HG03045 (cell line): ENCODE measurements around the gene ZNF134.
A peak's percentile ranks its signal among the peaks of the same experiment; 100 is the strongest.

Source experiments
- ATAC-seq: cut with Tn5 transposase; IDR thresholded peaks from one replicate; pipeline ENCODE4 v1.9.1; 2021; ENCODE audit warnings: mild to moderate bottlenecking, moderate library complexity; ENCODE audit not compliant: unreplicated experiment

Gene ZNF134

GRCh38 chr19:57613941-57614743 is at the start of gene ZNF134:
ZNF134 (plus strand) TSS chr19:57614242; CDS start chr19:57619469, 5,227 bp downstream.
- peak; percentile 90 for ATAC-seq

GRCh38 chr19:57566396-57567265 is 47.4 kb upstream of the ZNF134 start:
- no peak for ATAC-seq

GRCh38 chr19:57570707-57571106 is 43.3 kb upstream of the ZNF134 start:
- ATAC-seq, result no peak

DNA sequence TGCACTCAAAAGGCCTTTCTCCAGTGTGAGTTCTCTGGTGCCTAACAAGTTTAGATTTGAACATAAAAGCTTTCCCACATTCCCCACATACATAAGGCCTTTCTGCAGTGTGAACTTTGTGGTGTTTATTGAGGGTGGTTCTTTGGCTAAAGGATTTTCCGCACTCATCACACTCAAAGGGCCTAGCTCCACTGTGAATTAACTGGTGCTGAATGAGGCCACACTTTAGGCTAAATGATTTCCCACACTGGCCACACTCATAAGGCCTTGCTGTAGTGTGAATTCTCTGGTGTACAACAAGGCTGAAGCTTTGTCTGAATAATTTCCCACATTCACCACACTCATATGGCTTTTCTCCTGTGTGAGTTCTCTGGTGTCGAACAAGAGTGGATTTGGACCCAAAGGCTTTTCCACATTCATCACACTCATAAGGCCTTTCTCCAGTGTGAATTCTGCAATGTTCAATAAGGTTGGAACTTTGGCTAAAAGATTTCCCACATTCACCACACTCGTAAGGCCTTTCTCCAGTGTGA is 41.6 kb upstream of the ZNF134 start:
- ATAC-seq, result no peak

GRCh38 chr19:57576661-57577060 is 37.4 kb upstream of the ZNF134 start:
- no peak for ATAC-seq

GRCh38 chr19:57578487-57579205 is 35.4 kb upstream of the ZNF134 start, which contains the start of gene ZNF416:
ZNF416 (minus strand) TSS chr19:57578911; CDS start chr19:57578704, 207 bp downstream.
- ATAC-seq, result peak; percentile 84

- no peak for ATAC-seq
These were observed 30.9 kb upstream of the ZNF134 start for GRCh38 chr19:57583104-57583520.

GRCh38 chr19:57583521-57584416 is 30.3 kb upstream of the ZNF134 start, which contains the start of gene ZIK1:
ZIK1 (plus strand) TSS chr19:57584145; CDS start chr19:57584357, 212 bp downstream.
- ATAC-seq, result peak; percentile 84

DNA sequence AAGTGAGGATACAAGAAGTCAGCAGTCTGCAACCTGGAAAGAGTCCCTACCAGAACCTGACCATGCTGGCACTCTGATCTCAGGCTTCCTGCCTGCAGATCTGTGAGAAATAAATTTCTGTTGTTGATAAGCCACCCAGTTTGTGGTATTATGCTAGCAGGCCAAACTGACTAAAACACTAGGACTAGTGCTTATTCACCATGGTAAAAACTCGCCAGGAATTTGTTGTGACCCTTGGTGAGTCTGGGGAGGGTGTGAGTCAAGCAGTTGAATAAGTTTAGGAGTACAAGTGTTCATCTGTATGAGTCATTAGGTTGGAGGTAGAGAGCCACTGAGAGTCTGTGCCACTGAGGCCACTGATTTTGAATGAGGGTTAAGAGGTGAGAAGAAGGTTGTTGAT is 26.5 kb upstream of the ZNF134 start:
- no peak for ATAC-seq

GRCh38 chr19:57599377-57599760 is 14.7 kb upstream of the ZNF134 start:
- ATAC-seq, result no peak

DNA sequence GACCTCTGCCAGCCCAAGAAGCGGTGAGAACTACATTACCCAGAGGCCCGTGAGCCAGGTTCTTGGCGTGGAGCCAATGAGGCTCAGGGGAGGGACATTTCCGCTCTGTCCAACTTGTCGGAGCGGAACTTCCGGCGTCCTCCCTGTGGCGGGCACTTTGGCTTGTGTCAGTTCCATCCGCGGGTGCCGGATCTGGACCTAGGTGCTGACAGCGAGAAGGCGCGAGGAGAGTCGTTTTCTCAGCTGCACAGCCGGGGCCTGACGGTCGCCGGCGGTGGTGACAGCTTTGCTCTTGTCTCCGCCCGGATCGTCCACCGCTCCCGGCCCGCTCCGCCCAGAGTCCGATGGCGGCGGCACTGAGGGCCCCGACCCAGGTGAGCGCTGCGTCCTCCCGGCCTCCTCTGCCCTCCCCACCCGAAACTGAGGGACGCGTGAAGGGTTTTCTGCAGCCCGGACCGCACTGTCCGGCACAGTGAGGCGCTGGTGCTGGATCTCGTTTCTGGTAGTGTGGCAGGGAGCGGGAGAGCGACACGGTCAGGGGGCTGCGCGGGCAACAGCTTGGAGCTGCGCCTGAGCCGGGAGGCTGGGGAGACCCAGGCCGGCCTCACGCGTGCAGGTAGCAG is 14.2 kb upstream of the ZNF134 start, which contains the start of gene ZNF530:
Gene ZNF530 (plus strand): TSS at position 125 of the 623 bp plus-strand sequence. CDS start 4,461 bp downstream, outside the sequence.
- ATAC-seq, result peak; percentile 72

GRCh38 chr19:57606931-57607330 is 7.1 kb upstream of the ZNF134 start:
- ATAC-seq, result no peak

DNA sequence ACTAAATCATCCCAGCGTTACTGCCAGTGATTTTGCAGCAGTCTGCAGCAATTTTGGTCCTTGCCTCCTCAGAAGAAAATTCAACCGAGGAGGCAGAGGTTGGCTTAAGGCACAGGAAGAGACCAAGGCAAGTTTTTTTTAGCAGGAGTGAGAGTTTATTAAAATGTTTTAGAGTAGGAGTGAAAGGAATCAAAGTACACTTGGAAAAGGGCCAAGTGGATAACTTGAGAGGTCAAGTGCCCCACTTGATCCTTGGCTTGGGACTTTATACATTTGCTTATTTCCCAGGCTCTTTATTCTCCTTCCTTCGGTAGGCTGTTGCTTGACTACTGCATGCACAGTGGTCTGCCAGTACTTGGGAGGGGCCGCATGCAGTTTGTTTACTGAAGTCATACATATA is 2.9 kb upstream of the ZNF134 start:
- no peak for ATAC-seq

DNA sequence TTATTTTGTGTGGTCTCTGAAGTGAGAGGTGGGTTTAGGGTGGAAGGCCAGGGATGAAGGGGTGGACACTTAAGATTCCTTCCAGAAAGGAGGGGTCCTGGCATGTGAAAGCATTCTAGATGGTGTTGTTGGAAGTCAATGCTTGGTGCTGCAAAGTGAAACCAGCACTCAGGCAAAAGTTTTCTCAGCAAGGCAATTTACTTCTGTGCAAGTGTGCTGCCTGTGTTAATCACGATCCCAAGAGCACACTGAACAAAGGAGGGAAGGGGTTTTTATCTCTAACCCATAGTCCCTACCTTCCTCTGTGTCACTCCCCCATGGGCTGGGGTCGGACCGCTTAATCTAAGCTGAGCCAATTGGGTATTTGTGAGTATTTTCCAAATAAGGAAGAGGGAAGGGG is 1.3 kb downstream of the ZNF134 start:
- no peak for ATAC-seq

GRCh38 chr19:57620673-57621348 is 6.8 kb downstream of the ZNF134 start:
- no peak for ATAC-seq

GRCh38 chr19:57623091-57623490 is 9.0 kb downstream of the ZNF134 start:
- ATAC-seq, result no peak

- ATAC-seq, result peak; percentile 85
These were observed 19.2 kb downstream of the ZNF134 start, which contains the start of gene ZNF211 for GRCh38 chr19:57632987-57633831. ZNF211 (plus strand) TSS chr19:57633168; CDS start chr19:57633347, 179 bp downstream.

DNA sequence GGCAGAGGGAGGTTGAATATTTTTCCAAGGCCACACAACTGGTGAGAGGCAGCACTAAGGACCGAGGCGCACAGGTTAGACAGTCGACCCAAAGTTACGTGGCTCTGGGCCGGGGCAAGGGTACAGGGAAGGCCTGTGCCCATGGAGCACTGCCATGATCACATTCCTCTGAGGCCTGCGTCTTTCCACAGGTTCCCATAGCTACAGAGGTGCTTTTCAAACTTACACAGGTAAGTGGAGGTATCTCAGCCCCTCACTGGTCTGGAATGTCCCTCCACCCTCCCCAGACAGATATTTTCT is 19.7 kb downstream of the ZNF134 start:
- no peak for ATAC-seq
